RWPE2 (cell line): Measurements from ENCODE around the gene ASXL3.

ENCODE experiments used
- ATAC-seq: fragments of 200-7000 bp; cut with Tn5 transposase; 3 replicates; pipeline ENCODE4 v1.9.1; 2021; ENCODE audit warnings: low read depth
- DNase-seq: peaks from one replicate; pipeline ENCODE4 v3.0.0-alpha.2; 2020; ENCODE audit warnings: low spot score
- H3K27ac ChIP-seq: fragments of 450-650 bp; 2 replicates; pipeline ENCODE4 v1.5.1; 2017; ENCODE audit warnings: mild to moderate bottlenecking; ENCODE audit not compliant: poor library complexity, severe bottlenecking
- H3K27me3 ChIP-seq: fragments of 250-450 bp; sonication (Bioruptor Pico); 2 replicates; pipeline ENCODE4 v1.5.1; 2021; ENCODE audit warnings: mild to moderate bottlenecking, moderate library complexity; ENCODE audit not compliant: insufficient read depth, poor library complexity, severe bottlenecking
- H3K36me3 ChIP-seq: fragments of 250-450 bp; sonication (Bioruptor Pico); 2 replicates; pipeline ENCODE4 v1.5.1; 2020; ENCODE audit warnings: low read depth, mild to moderate bottlenecking, moderate library complexity
- H3K4me1 ChIP-seq: fragments of 250-450 bp; sonication (Bioruptor Pico); 2 replicates; pipeline ENCODE4 v1.5.1; 2021; ENCODE audit warnings: mild to moderate bottlenecking, moderate library complexity; ENCODE audit not compliant: insufficient read depth, poor library complexity, severe bottlenecking
- H3K4me3 ChIP-seq: fragments of 250-450 bp; sonication (Bioruptor Pico); 2 replicates; pipeline ENCODE4 v1.5.1; 2021; ENCODE audit warnings: mild to moderate bottlenecking, moderate library complexity; ENCODE audit not compliant: severe bottlenecking
- H3K9me3 ChIP-seq: fragments of 250-450 bp; sonication (Bioruptor Pico); 2 replicates; pipeline ENCODE4 v1.5.1; 2021; ENCODE audit warnings: mild to moderate bottlenecking, moderate library complexity; ENCODE audit not compliant: severe bottlenecking
- TF ChIP-seq, protein P1 (sequence below): fragments of 450-650 bp; IDR thresholded peaks from one replicate; pipeline ENCODE4 v1.5.1; 2017; ENCODE audit warnings: mild to moderate bottlenecking, moderate library complexity; ENCODE audit not compliant: poor library complexity, severe bottlenecking

ASXL3 gene

DNA sequence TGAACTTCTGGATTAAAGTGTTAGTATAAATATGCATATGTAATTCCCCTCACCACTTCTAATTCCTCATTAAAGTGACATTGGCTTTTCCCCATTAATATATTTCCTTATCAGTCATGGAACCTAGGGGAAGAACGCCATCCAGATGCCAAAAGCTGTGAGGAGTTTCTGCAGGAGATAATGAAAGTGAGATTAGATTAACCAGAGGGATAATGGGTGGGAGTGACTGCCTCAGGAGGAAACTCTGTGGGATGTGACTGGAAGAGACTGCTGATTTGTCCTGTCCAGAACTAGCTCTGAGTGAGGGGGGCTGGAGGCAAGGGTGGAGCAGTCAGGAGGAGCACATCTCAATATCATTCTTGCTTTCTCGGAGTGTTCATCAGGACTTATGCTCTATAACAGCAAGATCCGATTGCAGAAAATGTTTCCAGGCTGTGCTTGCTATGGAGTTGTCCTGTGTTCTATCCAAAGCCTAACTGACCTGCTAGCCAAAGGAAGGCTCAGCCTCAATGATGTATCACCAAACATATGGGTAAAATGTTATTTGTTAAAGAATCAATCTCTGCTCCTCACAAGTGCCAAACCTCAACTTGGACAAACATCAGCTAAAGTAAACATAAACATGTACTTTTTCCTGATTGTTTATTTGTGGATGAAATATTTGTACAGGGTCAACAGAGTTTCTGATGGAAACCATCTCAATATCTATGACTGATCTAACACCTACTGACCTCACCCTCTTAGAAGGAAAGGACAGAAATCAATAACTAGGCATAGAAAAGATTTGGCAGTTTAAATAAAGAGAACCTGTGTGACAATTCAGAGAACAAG, 118.5 kb downstream of the ASXL3 start:
- Histone ChIP-seq H3K4me1 (no peaks in the 10 kb centered on the region), H3K4me3 (no peak overlapping the region), H3K9me3 (no peaks in the 10 kb centered on the region), H3K36me3 (no peaks in the 10 kb centered on the region), H3K27ac (no peak overlapping the region), H3K27me3 (no peaks in the 10 kb centered on the region)
- DNase-seq, result no peak
- no peak for ATAC-seq
- TF ChIP-seq, protein P1, sequence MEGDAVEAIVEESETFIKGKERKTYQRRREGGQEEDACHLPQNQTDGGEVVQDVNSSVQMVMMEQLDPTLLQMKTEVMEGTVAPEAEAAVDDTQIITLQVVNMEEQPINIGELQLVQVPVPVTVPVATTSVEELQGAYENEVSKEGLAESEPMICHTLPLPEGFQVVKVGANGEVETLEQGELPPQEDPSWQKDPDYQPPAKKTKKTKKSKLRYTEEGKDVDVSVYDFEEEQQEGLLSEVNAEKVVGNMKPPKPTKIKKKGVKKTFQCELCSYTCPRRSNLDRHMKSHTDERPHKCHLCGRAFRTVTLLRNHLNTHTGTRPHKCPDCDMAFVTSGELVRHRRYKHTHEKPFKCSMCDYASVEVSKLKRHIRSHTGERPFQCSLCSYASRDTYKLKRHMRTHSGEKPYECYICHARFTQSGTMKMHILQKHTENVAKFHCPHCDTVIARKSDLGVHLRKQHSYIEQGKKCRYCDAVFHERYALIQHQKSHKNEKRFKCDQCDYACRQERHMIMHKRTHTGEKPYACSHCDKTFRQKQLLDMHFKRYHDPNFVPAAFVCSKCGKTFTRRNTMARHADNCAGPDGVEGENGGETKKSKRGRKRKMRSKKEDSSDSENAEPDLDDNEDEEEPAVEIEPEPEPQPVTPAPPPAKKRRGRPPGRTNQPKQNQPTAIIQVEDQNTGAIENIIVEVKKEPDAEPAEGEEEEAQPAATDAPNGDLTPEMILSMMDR, result no peak

DNA sequence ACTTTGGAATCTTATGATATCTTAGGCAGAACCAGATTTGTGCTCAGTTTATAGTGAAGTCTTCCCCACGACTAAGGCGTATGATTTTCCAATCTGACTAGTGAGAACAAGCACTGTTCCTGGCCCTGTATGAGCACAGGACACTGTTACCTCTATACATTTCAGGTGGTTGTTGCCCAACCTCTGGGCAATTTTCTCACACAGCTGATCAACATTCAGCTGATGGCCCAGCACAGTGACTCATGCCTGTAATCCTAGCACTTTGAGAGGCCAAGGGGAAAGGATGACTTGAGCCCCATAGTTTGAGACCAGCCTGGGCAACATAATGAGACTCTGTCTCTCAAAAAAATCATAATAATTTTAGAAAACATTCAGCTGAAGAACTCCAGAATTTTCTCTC, 119.5 kb downstream of the ASXL3 start:
- no peak for DNase-seq
- Histone ChIP-seq H3K36me3 (no peaks in the 10 kb centered on the region), H3K4me1 (no peaks in the 10 kb centered on the region), H3K4me3 (no peak overlapping the region), H3K27me3 (no peaks in the 10 kb centered on the region), H3K9me3 (no peaks in the 10 kb centered on the region), H3K27ac (no peak overlapping the region)
- TF ChIP-seq, protein P1, result no peak
- no peak for ATAC-seq

DNA sequence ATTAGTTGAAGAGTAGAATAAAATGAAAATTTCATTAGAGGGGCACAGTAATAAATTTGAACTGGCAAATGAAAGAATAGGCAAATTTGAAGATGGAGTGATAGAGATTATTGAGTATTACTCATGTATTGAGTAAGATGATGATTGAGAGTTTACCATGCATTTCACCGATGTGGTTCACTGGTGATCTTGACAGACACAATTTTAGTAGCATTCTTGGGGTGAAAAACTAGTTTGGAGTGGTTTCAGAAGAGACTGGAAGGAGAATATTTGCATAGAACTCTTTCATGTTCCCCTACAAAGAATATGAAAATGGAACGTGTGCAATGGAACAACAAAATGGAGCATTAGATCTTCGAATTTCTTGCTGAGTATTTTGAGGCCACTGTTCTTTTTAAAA, 121.4 kb downstream of the ASXL3 start:
- DNase-seq (no peak), ATAC-seq (no peak)
- Histone ChIP-seq H3K27me3 (no peaks in the 10 kb centered on the region), H3K4me3 (no peak overlapping the region), H3K4me1 (no peaks in the 10 kb centered on the region), H3K27ac (no peak overlapping the region), H3K36me3 (no peaks in the 10 kb centered on the region), H3K9me3 (no peaks in the 10 kb centered on the region)
- TF ChIP-seq, protein P1, result no peak

GRCh38 chr18:33700513-33700976, 122.5 kb downstream of the ASXL3 start:
- no peaks in the 10 kb centered on the region for H3K36me3 ChIP-seq
- TF ChIP-seq, protein P1, result no peak
- no peaks in the 10 kb centered on the region for H3K9me3 ChIP-seq
- no peak overlapping the region for H3K27ac ChIP-seq
- H3K27me3 ChIP-seq, result no peaks in the 10 kb centered on the region
- DNase-seq (no peak), ATAC-seq (no peak)
- H3K4me3 ChIP-seq, result no peak overlapping the region
- H3K4me1 ChIP-seq, result no peaks in the 10 kb centered on the region

GRCh38 chr18:33702625-33703024, 124.6 kb downstream of the ASXL3 start:
- Histone ChIP-seq H3K9me3 (no peaks in the 10 kb centered on the region), H3K27me3 (no peaks in the 10 kb centered on the region), H3K4me1 (no peaks in the 10 kb centered on the region), H3K36me3 (no peaks in the 10 kb centered on the region), H3K4me3 (no peak overlapping the region), H3K27ac (no peak overlapping the region)
- TF ChIP-seq, protein P1, result no peak
- ATAC-seq, result no peak
- no peak for DNase-seq
